ENCODE data around the gene PALB2.

PALB2 gene

GRCh38 chr16:23668225-23668624, 27.1 kb upstream of the PALB2 start:
- no peak overlapping the region for H3K4me3 ChIP-seq (ENCODE audit: low read length)
- TF ChIP-seq CTCF (conservative IDR thresholded peaks at IDR 0.05; ENCODE audit: low read depth, low read length): no peak
- no peak for DNase-seq (ENCODE audit: low read depth)

- DNase-seq (ENCODE audit: low read depth): no peak
- TF ChIP-seq CTCF (conservative IDR thresholded peaks at IDR 0.05; ENCODE audit: low read depth, low read length): no peak
- H3K4me3 ChIP-seq (ENCODE audit: low read length): no peak overlapping the region
These were observed 26.2 kb upstream of the PALB2 start for GRCh38 chr16:23667355-23667659.

GRCh38 chr16:23666571-23667354, 25.7 kb upstream of the PALB2 start:
- no peak for TF ChIP-seq CTCF (conservative IDR thresholded peaks at IDR 0.05; ENCODE audit: low read depth, low read length)
- DNase-seq (ENCODE audit: low read depth): no peak
- no peak overlapping the region for H3K4me3 ChIP-seq (ENCODE audit: low read length)

GRCh38 chr16:23663918-23664317, 22.8 kb upstream of the PALB2 start:
- no peak for DNase-seq (ENCODE audit: low read depth)
- H3K4me3 ChIP-seq (ENCODE audit: low read length): no peak overlapping the region
- no peak for TF ChIP-seq CTCF (conservative IDR thresholded peaks at IDR 0.05; ENCODE audit: low read depth, low read length)

- DNase-seq (ENCODE audit: low read depth): no peak
- H3K4me3 ChIP-seq (ENCODE audit: low read length): no peak overlapping the region
- no peak for TF ChIP-seq CTCF (conservative IDR thresholded peaks at IDR 0.05; ENCODE audit: low read depth, low read length)
These were observed 10.9 kb upstream of the PALB2 start for GRCh38 chr16:23651943-23652468.

GRCh38 chr16:23650674-23651416, 9.7 kb upstream of the PALB2 start:
- no peak overlapping the region for H3K4me3 ChIP-seq (ENCODE audit: low read length)
- TF ChIP-seq CTCF (conservative IDR thresholded peaks at IDR 0.05; ENCODE audit: low read depth, low read length): no peak
- no peak for DNase-seq (ENCODE audit: low read depth)

Data from retinal pigment epithelial cell (primary cell).